ENCODE data around the gene PDK2.

GRCh38 chr17:50106393-50107131, 11.4 kb downstream of the PDK2 start:
- TF ChIP-seq, protein P1, sequence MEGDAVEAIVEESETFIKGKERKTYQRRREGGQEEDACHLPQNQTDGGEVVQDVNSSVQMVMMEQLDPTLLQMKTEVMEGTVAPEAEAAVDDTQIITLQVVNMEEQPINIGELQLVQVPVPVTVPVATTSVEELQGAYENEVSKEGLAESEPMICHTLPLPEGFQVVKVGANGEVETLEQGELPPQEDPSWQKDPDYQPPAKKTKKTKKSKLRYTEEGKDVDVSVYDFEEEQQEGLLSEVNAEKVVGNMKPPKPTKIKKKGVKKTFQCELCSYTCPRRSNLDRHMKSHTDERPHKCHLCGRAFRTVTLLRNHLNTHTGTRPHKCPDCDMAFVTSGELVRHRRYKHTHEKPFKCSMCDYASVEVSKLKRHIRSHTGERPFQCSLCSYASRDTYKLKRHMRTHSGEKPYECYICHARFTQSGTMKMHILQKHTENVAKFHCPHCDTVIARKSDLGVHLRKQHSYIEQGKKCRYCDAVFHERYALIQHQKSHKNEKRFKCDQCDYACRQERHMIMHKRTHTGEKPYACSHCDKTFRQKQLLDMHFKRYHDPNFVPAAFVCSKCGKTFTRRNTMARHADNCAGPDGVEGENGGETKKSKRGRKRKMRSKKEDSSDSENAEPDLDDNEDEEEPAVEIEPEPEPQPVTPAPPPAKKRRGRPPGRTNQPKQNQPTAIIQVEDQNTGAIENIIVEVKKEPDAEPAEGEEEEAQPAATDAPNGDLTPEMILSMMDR (IDR thresholded peaks at IDR 0.05), result no peak
- no peak for TF ChIP-seq POLR2A (IDR thresholded peaks at IDR 0.05)
